IMR-90 (cell line): ENCODE data around the gene ACCSL.

Experiments used
- CEBPB ChIP-seq: IDR thresholded peaks from 2 replicates; pipeline ENCODE4 v1.6.1; 2012; ENCODE audit warnings: low read depth, low read length, improper control_type of control experiment
- CHD1 ChIP-seq: IDR thresholded peaks from 2 replicates; pipeline ENCODE4 v1.6.1; 2012; ENCODE audit warnings: low read depth, low read length, improper control_type of control experiment
- CTCF ChIP-seq: conservative IDR thresholded peaks from 2 replicates; pipeline ENCODE4 v1.5.1; 2012; ENCODE audit warnings: mild to moderate bottlenecking, low read depth, low read length, improper control_type of control experiment
- FOS ChIP-seq: fragments of 150-350 bp; IDR thresholded peaks from 2 replicates; pipeline ENCODE4 v1.6.1; 2016; ENCODE audit warnings: low read depth, low read length
- MAFK ChIP-seq: IDR thresholded peaks from 2 replicates; pipeline ENCODE4 v1.6.1; 2012; ENCODE audit warnings: low read depth, low read length, improper control_type of control experiment
- MXI1 ChIP-seq: IDR thresholded peaks from 2 replicates; pipeline ENCODE4 v1.6.1; 2012; ENCODE audit warnings: low read depth, mild to moderate bottlenecking, low read length, moderate library complexity, borderline replicate concordance
- POLR2A ChIP-seq: IDR thresholded peaks from 2 replicates; pipeline ENCODE4 v1.6.1; 2012; ENCODE audit warnings: mild to moderate bottlenecking, low read depth, low read length
- RAD21 ChIP-seq: IDR thresholded peaks from 2 replicates; pipeline ENCODE4 v1.6.1; 2012; ENCODE audit warnings: low read length, improper control_type of control experiment
- RCOR1 ChIP-seq: IDR thresholded peaks from 2 replicates; pipeline ENCODE4 v1.6.1; 2012; ENCODE audit warnings: mild to moderate bottlenecking, low read length, improper control_type of control experiment; ENCODE audit not compliant: insufficient replicate concordance
- RFX5 ChIP-seq: IDR thresholded peaks from 2 replicates; pipeline ENCODE4 v1.8.0; 2012; ENCODE audit warnings: low read depth, mild to moderate bottlenecking, low read length, moderate library complexity
- SMC3 ChIP-seq: fragments of 150-350 bp; IDR thresholded peaks from 2 replicates; pipeline ENCODE4 v1.6.1; 2016; ENCODE audit warnings: low read depth, mild to moderate bottlenecking, antibody characterized with exemption, low read length, moderate library complexity
- USF2 ChIP-seq: fragments of 150-350 bp; IDR thresholded peaks from 2 replicates; pipeline ENCODE4 v1.6.1; 2017; ENCODE audit warnings: mild to moderate bottlenecking, antibody characterized with exemption, low read length, low read depth

GRCh38 chr11:44018829-44019228 is 29.0 kb upstream of the ACCSL start:
- TF ChIP-seq POLR2A: no peak
- no peak for TF ChIP-seq CTCF
- no peak for TF ChIP-seq RAD21
- no peak for TF ChIP-seq SMC3
- no peak for TF ChIP-seq FOS
- no peak for TF ChIP-seq RFX5
- TF ChIP-seq CEBPB: no peak
- TF ChIP-seq RCOR1: no peak
- TF ChIP-seq USF2: no peak
- no peak for TF ChIP-seq CHD1
- TF ChIP-seq MAFK: no peak
- no peak for TF ChIP-seq MXI1
